ENCODE measurements around the gene BRD4.

- no peak for TF ChIP-seq CTCF (IDR thresholded peaks at IDR 0.05; ENCODE audit: borderline replicate concordance, extremely low read depth, low read length, poor library complexity, severe bottlenecking)
- no peak for TF ChIP-seq EZH2 (IDR thresholded peaks at IDR 0.05; ENCODE audit: borderline replicate concordance, low read depth, low read length, severe bottlenecking)
Measured at GRCh38 chr19:15256708-15257331, 75.5 kb downstream of the BRD4 start.

Measured in DND-41 (cell line).